ENCODE data around the gene NMBR.

NMBR gene

DNA sequence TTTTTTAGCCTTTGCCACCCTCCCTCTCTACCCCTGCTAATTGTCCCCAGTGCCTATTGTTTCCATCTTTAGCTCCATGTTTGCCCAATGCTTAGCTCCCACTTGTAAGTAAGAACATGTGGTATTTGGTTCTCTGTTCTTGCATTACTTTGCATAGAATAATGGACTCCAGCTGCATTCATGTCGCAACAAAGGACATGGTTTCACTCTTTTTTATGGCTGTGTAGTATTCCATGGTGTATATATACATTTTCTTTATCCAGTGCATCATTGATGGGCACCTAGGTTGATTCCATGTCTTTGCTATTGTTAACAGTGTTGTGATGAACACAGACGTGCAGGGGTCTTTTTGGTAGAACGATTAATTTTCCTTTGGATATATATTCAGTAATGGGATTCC is 118.4 kb downstream of the NMBR start:
- TF ChIP-seq NFIC (IDR thresholded peaks at IDR 0.05): no peak
- TF ChIP-seq, protein P1, sequence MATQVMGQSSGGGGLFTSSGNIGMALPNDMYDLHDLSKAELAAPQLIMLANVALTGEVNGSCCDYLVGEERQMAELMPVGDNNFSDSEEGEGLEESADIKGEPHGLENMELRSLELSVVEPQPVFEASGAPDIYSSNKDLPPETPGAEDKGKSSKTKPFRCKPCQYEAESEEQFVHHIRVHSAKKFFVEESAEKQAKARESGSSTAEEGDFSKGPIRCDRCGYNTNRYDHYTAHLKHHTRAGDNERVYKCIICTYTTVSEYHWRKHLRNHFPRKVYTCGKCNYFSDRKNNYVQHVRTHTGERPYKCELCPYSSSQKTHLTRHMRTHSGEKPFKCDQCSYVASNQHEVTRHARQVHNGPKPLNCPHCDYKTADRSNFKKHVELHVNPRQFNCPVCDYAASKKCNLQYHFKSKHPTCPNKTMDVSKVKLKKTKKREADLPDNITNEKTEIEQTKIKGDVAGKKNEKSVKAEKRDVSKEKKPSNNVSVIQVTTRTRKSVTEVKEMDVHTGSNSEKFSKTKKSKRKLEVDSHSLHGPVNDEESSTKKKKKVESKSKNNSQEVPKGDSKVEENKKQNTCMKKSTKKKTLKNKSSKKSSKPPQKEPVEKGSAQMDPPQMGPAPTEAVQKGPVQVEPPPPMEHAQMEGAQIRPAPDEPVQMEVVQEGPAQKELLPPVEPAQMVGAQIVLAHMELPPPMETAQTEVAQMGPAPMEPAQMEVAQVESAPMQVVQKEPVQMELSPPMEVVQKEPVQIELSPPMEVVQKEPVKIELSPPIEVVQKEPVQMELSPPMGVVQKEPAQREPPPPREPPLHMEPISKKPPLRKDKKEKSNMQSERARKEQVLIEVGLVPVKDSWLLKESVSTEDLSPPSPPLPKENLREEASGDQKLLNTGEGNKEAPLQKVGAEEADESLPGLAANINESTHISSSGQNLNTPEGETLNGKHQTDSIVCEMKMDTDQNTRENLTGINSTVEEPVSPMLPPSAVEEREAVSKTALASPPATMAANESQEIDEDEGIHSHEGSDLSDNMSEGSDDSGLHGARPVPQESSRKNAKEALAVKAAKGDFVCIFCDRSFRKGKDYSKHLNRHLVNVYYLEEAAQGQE (IDR thresholded peaks at IDR 0.05; ENCODE audit: low read depth): no peak
- no peak for TF ChIP-seq ZBTB7A (IDR thresholded peaks at IDR 0.05; ENCODE audit: low read depth)
- no peak for TF ChIP-seq CREB1 (IDR thresholded peaks at IDR 0.05; ENCODE audit: low read depth)
- no peak for TF ChIP-seq EP300 (IDR thresholded peaks at IDR 0.05; ENCODE audit: borderline replicate concordance)
- no peak for TF ChIP-seq EGR1 (IDR thresholded peaks at IDR 0.05)
- TF ChIP-seq CEBPB (IDR thresholded peaks at IDR 0.05): no peak
- TF ChIP-seq RAD21 (IDR thresholded peaks at IDR 0.05; ENCODE audit: low read depth): no peak
- TF ChIP-seq TAF1 (IDR thresholded peaks at IDR 0.05; ENCODE audit: low read depth): no peak
- no peak for TF ChIP-seq TEAD4 (IDR thresholded peaks at IDR 0.05)
- TF ChIP-seq, protein P2, sequence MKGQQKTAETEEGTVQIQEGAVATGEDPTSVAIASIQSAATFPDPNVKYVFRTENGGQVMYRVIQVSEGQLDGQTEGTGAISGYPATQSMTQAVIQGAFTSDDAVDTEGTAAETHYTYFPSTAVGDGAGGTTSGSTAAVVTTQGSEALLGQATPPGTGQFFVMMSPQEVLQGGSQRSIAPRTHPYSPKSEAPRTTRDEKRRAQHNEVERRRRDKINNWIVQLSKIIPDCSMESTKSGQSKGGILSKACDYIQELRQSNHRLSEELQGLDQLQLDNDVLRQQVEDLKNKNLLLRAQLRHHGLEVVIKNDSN (IDR thresholded peaks at IDR 0.05): no peak
- TF ChIP-seq FOXM1 (IDR thresholded peaks at IDR 0.05; ENCODE audit: borderline replicate concordance, low read depth): no peak

DNA sequence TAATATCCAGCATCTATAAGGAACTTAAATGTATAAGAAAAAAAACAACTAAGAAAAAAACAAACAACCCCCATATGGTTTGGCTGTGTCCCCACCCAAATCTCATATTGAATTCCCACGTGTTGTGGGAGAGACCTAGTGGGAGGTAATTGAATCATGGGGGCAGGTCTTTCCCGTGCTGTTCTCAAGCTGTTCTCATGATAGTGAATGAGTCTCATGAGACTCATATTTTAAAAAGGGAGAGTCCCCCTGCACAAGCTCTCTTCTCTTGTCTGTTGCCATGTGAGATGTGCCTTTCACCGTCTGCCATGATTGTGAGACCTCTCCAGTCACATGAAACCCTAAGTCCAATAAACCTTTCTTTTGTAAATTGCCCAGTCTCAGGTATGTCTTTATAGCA is 119.8 kb downstream of the NMBR start:
- TF ChIP-seq TEAD4 (IDR thresholded peaks at IDR 0.05): no peak
- TF ChIP-seq, protein P3, sequence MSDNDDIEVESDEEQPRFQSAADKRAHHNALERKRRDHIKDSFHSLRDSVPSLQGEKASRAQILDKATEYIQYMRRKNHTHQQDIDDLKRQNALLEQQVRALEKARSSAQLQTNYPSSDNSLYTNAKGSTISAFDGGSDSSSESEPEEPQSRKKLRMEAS (IDR thresholded peaks at IDR 0.05): no peak
- TF ChIP-seq YY1 (IDR thresholded peaks at IDR 0.05; ENCODE audit: low read depth): no peak
- no peak for TF ChIP-seq TAF1 (IDR thresholded peaks at IDR 0.05; ENCODE audit: low read depth)

DNA sequence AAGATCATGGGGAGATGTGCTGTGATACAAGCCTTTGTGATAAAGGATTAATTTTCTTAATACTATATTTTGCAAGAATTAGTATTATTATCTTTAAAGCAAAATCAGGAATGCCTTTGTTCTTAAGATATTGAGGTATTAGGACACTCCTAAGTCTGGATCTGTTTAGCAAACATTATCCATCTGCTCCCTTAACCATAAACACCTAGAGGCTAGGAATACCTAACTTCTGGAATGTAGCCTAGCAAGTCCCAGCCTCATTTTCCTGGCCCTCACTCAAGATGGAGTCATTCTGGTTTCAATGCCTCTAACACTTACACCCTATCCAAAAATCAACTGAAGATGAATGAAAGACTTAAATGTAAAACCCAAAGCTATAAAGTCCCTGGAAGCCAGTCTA is 120.5 kb downstream of the NMBR start:
- TF ChIP-seq NFIC (IDR thresholded peaks at IDR 0.05) (no peak), TCF12 (IDR thresholded peaks at IDR 0.05; ENCODE audit: low read depth) (no peak), FOXM1 (IDR thresholded peaks at IDR 0.05; ENCODE audit: borderline replicate concordance, low read depth) (no peak), CEBPB (IDR thresholded peaks at IDR 0.05) (no peak), ZBTB7A (IDR thresholded peaks at IDR 0.05; ENCODE audit: low read depth) (no peak), CREB1 (IDR thresholded peaks at IDR 0.05; ENCODE audit: low read depth) (no peak), TAF1 (IDR thresholded peaks at IDR 0.05; ENCODE audit: low read depth) (no peak), TEAD4 (IDR thresholded peaks at IDR 0.05) (no peak), EP300 (IDR thresholded peaks at IDR 0.05; ENCODE audit: borderline replicate concordance) (no peak), RAD21 (IDR thresholded peaks at IDR 0.05; ENCODE audit: low read depth) (no peak), EGR1 (IDR thresholded peaks at IDR 0.05) (no peak), YY1 (IDR thresholded peaks at IDR 0.05; ENCODE audit: low read depth) (no peak)
- TF ChIP-seq, protein P2 (IDR thresholded peaks at IDR 0.05): no peak
- TF ChIP-seq, protein P1 (IDR thresholded peaks at IDR 0.05; ENCODE audit: low read depth): no peak
- TF ChIP-seq, protein P3 (IDR thresholded peaks at IDR 0.05): no peak

Data from Ishikawa (cell line).